DOHH2 (cell line): ENCODE results near the gene MFGE8.

Experiments
- H3F3A ChIP-seq: fragments of 200-600 bp; sonication (generic), shearing (Covaris generic); 2 replicates; pipeline ENCODE4 v1.6.0; 2016; ENCODE audit warnings: antibody characterized with exemption, mild to moderate bottlenecking; ENCODE audit not compliant: control insufficient read depth, insufficient read depth
- H3K27ac ChIP-seq: fragments of 200-600 bp; sonication (generic); 2 replicates; pipeline ENCODE4 v1.5.1; 2014; ENCODE audit warnings: low read depth, mild to moderate bottlenecking, low read length, moderate library complexity
- H3K27me3 ChIP-seq: fragments of 200-600 bp; sonication (generic); 2 replicates; pipeline ENCODE4 v1.6.1; 2014; ENCODE audit warnings: mild to moderate bottlenecking, low read length, mixed read lengths; ENCODE audit not compliant: control insufficient read depth
- H3K36me3 ChIP-seq: fragments of 200-600 bp; sonication (generic); 2 replicates; pipeline ENCODE4 v1.6.1; 2014; ENCODE audit warnings: mild to moderate bottlenecking, low read length, moderate library complexity, mixed read lengths; ENCODE audit not compliant: control insufficient read depth
- H3K4me1 ChIP-seq: fragments of 200-600 bp; sonication (generic); 2 replicates; pipeline ENCODE4 v1.6.1; 2014; ENCODE audit warnings: mild to moderate bottlenecking, low read length, mixed read lengths; ENCODE audit not compliant: control insufficient read depth
- H3K4me2 ChIP-seq: fragments of 200-600 bp; sonication (generic); 2 replicates; pipeline ENCODE4 v1.6.0; 2014; ENCODE audit warnings: mild to moderate bottlenecking, low read length, moderate library complexity
- H3K4me3 ChIP-seq: fragments of 200-600 bp; sonication (generic); 2 replicates; pipeline ENCODE4 v1.5.1; 2014; ENCODE audit warnings: mild to moderate bottlenecking, low read length, mixed read lengths
- H3K79me2 ChIP-seq: fragments of 200-600 bp; sonication (generic); 2 replicates; pipeline ENCODE4 v1.6.1; 2014; ENCODE audit warnings: mild to moderate bottlenecking, low read length, mixed read lengths; ENCODE audit not compliant: control insufficient read depth
- H3K9me2 ChIP-seq: fragments of 200-600 bp; sonication (generic); replicated peaks from 2 replicates; pipeline ENCODE4 v1.6.1; 2014; ENCODE audit warnings: mild to moderate bottlenecking, low read length, mixed read lengths; ENCODE audit not compliant: control insufficient read depth
- H3K9me3 ChIP-seq: fragments of 200-600 bp; sonication (generic); 2 replicates; pipeline ENCODE4 v1.6.1; 2014; ENCODE audit warnings: antibody characterized with exemption, low read length, mixed read lengths; ENCODE audit not compliant: control insufficient read depth, insufficient read depth
- H4K20me1 ChIP-seq: fragments of 200-600 bp; sonication (generic); 2 replicates; pipeline ENCODE4 v1.6.0; 2014; ENCODE audit warnings: low read depth, mild to moderate bottlenecking, antibody characterized with exemption, low read length, moderate library complexity; ENCODE audit not compliant: control insufficient read depth, insufficient read depth
- EZH2phosphoT487 ChIP-seq: fragments of 200-600 bp; sonication (generic); IDR thresholded peaks from 2 replicates; pipeline ENCODE4 v1.6.1; 2017; ENCODE audit warnings: borderline replicate concordance, mild to moderate bottlenecking, antibody characterized with exemption, low read length, moderate library complexity, mixed read lengths
- TF ChIP-seq, protein P1 (sequence below): fragments of 200-600 bp; sonication (generic); IDR thresholded peaks from one replicate; pipeline ENCODE4 v1.5.1; 2014; ENCODE audit warnings: antibody characterized with exemption, mild to moderate bottlenecking, low read depth, low read length; ENCODE audit not compliant: poor library complexity, severe bottlenecking

MFGE8 gene

DNA sequence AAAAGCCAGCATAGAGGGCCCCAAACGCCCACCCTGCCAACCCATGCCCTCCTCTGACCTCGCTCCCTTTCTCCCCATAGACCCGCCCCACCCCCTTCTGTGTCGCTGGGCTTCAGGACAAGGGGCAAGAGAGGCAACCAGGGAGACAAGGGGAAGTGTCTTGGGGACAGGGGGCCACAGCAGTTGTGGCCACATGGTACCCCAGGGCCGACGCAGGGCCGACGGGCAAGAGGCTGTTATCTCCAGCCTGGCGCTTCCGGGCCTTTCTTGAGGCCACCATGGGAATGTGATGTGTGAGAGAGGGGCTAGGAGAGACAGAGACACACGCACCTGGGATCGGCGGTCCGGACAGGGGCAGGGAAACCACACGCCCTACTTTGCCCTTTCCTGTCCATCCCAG is 14.4 kb downstream of the MFGE8 start:
- Histone ChIP-seq H3K9me2 (no peaks in the 10 kb centered on the region), H3K79me2 (no peaks in the 10 kb centered on the region), H4K20me1 (no peaks in the 10 kb centered on the region), H3K27me3 (peaks cover 30% of the 10 kb centered on the region), H3K9me3 (no peaks in the 10 kb centered on the region), H3K4me1 (peaks cover 9% of the 10 kb centered on the region; the same call in 1 of the 2 replicates), H3K36me3 (no peaks in the 10 kb centered on the region), H3F3A (no peaks in the 10 kb centered on the region), H3K27ac (no peak overlapping the region), H3K4me3 (no peak overlapping the region), H3K4me2 (no peak overlapping the region)
- TF ChIP-seq EZH2phosphoT487: no peak

- Histone ChIP-seq H3K4me3 (no peak overlapping the region), H3K4me2 (no peak overlapping the region), H3K9me3 (no peaks in the 10 kb centered on the region), H3K27me3 (peaks cover 31% of the 10 kb centered on the region), H3K79me2 (no peaks in the 10 kb centered on the region), H4K20me1 (no peaks in the 10 kb centered on the region), H3K4me1 (peaks cover 9% of the 10 kb centered on the region; the same call in 1 of the 2 replicates), H3F3A (no peaks in the 10 kb centered on the region), H3K9me2 (no peaks in the 10 kb centered on the region), H3K27ac (no peak overlapping the region), H3K36me3 (no peaks in the 10 kb centered on the region)
- TF ChIP-seq, protein P1, sequence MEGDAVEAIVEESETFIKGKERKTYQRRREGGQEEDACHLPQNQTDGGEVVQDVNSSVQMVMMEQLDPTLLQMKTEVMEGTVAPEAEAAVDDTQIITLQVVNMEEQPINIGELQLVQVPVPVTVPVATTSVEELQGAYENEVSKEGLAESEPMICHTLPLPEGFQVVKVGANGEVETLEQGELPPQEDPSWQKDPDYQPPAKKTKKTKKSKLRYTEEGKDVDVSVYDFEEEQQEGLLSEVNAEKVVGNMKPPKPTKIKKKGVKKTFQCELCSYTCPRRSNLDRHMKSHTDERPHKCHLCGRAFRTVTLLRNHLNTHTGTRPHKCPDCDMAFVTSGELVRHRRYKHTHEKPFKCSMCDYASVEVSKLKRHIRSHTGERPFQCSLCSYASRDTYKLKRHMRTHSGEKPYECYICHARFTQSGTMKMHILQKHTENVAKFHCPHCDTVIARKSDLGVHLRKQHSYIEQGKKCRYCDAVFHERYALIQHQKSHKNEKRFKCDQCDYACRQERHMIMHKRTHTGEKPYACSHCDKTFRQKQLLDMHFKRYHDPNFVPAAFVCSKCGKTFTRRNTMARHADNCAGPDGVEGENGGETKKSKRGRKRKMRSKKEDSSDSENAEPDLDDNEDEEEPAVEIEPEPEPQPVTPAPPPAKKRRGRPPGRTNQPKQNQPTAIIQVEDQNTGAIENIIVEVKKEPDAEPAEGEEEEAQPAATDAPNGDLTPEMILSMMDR: peak; percentile 56
- no peak for TF ChIP-seq EZH2phosphoT487
Measured at GRCh38 chr15:88897456-88898194, 15.6 kb downstream of the MFGE8 start.

DNA sequence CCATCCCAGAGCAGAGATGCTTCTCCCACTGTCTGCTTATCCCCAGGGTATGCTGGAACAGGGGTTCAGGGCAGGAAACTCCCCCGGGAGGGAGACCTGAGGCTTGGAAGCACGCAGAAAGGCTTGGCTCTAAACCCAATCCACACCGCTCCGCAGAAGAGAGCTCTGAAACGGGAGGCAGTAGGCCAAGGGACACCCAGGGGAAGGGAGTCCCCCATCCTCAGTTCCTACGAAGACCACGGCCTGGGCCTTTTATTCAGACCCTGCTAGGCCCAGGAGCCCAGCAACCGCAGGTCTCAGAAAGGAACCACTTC is 16.1 kb downstream of the MFGE8 start:
- no peak overlapping the region for H3K4me2 ChIP-seq

More for the DNA sequence above, 16.1 kb downstream of the MFGE8 start:
- peaks cover 34% of the 10 kb centered on the region for H3K27me3 ChIP-seq
- TF ChIP-seq EZH2phosphoT487: no peak
- TF ChIP-seq, protein P1: no peak
- no peaks in the 10 kb centered on the region for H4K20me1 ChIP-seq
- no peak overlapping the region for H3K4me3 ChIP-seq
- H3K9me3 ChIP-seq: no peaks in the 10 kb centered on the region
- H3K27ac ChIP-seq: no peak overlapping the region
- H3K9me2 ChIP-seq: no peaks in the 10 kb centered on the region
- peaks cover 9% of the 10 kb centered on the region; the same call in 1 of the 2 replicates for H3K4me1 ChIP-seq
- H3K36me3 ChIP-seq: no peaks in the 10 kb centered on the region
- no peaks in the 10 kb centered on the region for H3K79me2 ChIP-seq
- H3F3A ChIP-seq: no peaks in the 10 kb centered on the region
